Mesendoderm (in vitro differentiated cells): ENCODE measurements around the gene FXYD7.

ENCODE experiments used
- DNase-seq: peaks from one replicate; pipeline ENCODE4 v3.0.0; 2013
- H2AK5ac ChIP-seq: 2 replicates; pipeline ENCODE4 v1.6.1; 2013; ENCODE audit warnings: low read length, inconsistent platforms
- H2BK120ac ChIP-seq: 2 replicates; pipeline ENCODE4 v1.6.1; 2013; ENCODE audit warnings: low read depth, mild to moderate bottlenecking, low read length, moderate library complexity, mixed read lengths
- H2BK15ac ChIP-seq: replicated peaks from 2 replicates; pipeline ENCODE4 v1.6.1; 2013; ENCODE audit warnings: low read depth, mild to moderate bottlenecking, moderate library complexity
- H2BK5ac ChIP-seq: 2 replicates; pipeline ENCODE4 v1.6.1; 2013; ENCODE audit warnings: low read length, inconsistent platforms
- H3K18ac ChIP-seq: 2 replicates; pipeline ENCODE4 v1.6.1; 2013; ENCODE audit warnings: mild to moderate bottlenecking, low read length, mixed read lengths
- H3K23ac ChIP-seq: one replicate; pipeline ENCODE4 v1.6.1; 2013; ENCODE audit warnings: low read length
- H3K27ac ChIP-seq: 2 replicates; pipeline ENCODE4 v1.5.1; 2013; ENCODE audit warnings: low read depth, mild to moderate bottlenecking, inconsistent platforms, low read length, moderate library complexity
- H3K27me3 ChIP-seq: 2 replicates; pipeline ENCODE4 v1.6.1; 2013; ENCODE audit warnings: low read length, control low read depth, mild to moderate bottlenecking, inconsistent platforms; ENCODE audit not compliant: insufficient read depth, poor library complexity
- H3K36me3 ChIP-seq: 2 replicates; pipeline ENCODE4 v1.6.1; 2013; ENCODE audit warnings: low read length, inconsistent platforms; ENCODE audit not compliant: control insufficient read depth, insufficient read depth
- H3K4ac ChIP-seq: one replicate; pipeline ENCODE4 v1.6.1; 2013; ENCODE audit warnings: low read depth, mild to moderate bottlenecking, low read length, moderate library complexity
- H3K4me1 ChIP-seq: 2 replicates; pipeline ENCODE4 v1.6.1; 2013; ENCODE audit warnings: low read depth, low read length, inconsistent platforms; ENCODE audit not compliant: control insufficient read depth
- H3K4me2 ChIP-seq: 2 replicates; pipeline ENCODE4 v1.6.1; 2013; ENCODE audit warnings: low read length
- H3K4me3 ChIP-seq: 2 replicates; pipeline ENCODE4 v1.5.1; 2013; ENCODE audit warnings: mild to moderate bottlenecking, low read length
- H3K56ac ChIP-seq: one replicate; pipeline ENCODE4 v1.6.1; 2013; ENCODE audit warnings: low read length
- H3K79me1 ChIP-seq: 2 replicates; pipeline ENCODE4 v1.6.1; 2013; ENCODE audit warnings: low read length, inconsistent platforms
- H3K79me2 ChIP-seq: 2 replicates; pipeline ENCODE4 v1.6.1; 2013; ENCODE audit warnings: mild to moderate bottlenecking, low read length; ENCODE audit not compliant: control insufficient read depth, insufficient read depth
- H3K9ac ChIP-seq: 2 replicates; pipeline ENCODE4 v1.6.1; 2013; ENCODE audit warnings: low read length, inconsistent platforms
- H4K5ac ChIP-seq: one replicate; pipeline ENCODE4 v1.6.1; 2013; ENCODE audit warnings: low read length
- H4K8ac ChIP-seq: one replicate; pipeline ENCODE4 v1.6.1; 2013; ENCODE audit warnings: low read depth, mild to moderate bottlenecking, control low read depth, low read length, moderate library complexity
- WGBS: extraction: QIAGEN DNeasy Blood & Tissue Kit; methylation state at CpG from one replicate; pipeline ENCODE4 v1.1.7; 2013; ENCODE audit warnings: low lambda C conversion rate, missing lambda C conversion rate; ENCODE audit not compliant: insufficient coverage; ENCODE audit errors: extremely low coverage; 5-methylcytosine and 5-hydroxymethylcytosine counted together

Gene FXYD7

GRCh38 chr19:35164418-35164817 lies 21.4 kb downstream of the FXYD7 start:
- Histone ChIP-seq H2BK5ac (no peak overlapping the region), H3K4ac (no peak overlapping the region), H2BK120ac (no peak overlapping the region), H3K27ac (no peak overlapping the region), H4K8ac (no peak overlapping the region), H3K9ac (no peak overlapping the region), H2AK5ac (no peak overlapping the region), H3K18ac (no peak overlapping the region), H3K4me1 (no peaks in the 10 kb centered on the region), H3K79me1 (no peaks in the 10 kb centered on the region), H3K27me3 (no peaks in the 10 kb centered on the region), H4K5ac (no peak overlapping the region), H3K23ac (no peak overlapping the region), H3K36me3 (peaks cover 9% of the 10 kb centered on the region), H3K4me3 (no peak overlapping the region), H3K4me2 (no peak overlapping the region), H3K56ac (no peak overlapping the region), H2BK15ac (no peak overlapping the region), H3K79me2 (no peaks in the 10 kb centered on the region)
- DNase-seq = no peak
- WGBS = no CpG with 5 or more reads among the region's 2 CpGs

- Histone ChIP-seq H3K23ac (no peak overlapping the region), H3K27ac (no peak overlapping the region), H3K27me3 (no peaks in the 10 kb centered on the region), H2AK5ac (no peak overlapping the region), H3K18ac (no peak overlapping the region), H2BK15ac (no peak overlapping the region), H4K8ac (no peak overlapping the region), H3K79me2 (no peaks in the 10 kb centered on the region), H3K36me3 (peaks cover 9% of the 10 kb centered on the region), H2BK5ac (no peak overlapping the region), H3K56ac (no peak overlapping the region), H3K4me3 (no peak overlapping the region), H3K79me1 (no peaks in the 10 kb centered on the region), H3K4me2 (no peak overlapping the region), H2BK120ac (no peak overlapping the region), H3K4me1 (no peaks in the 10 kb centered on the region), H3K9ac (no peak overlapping the region), H3K4ac (no peak overlapping the region), H4K5ac (no peak overlapping the region)
- WGBS = no CpG with 5 or more reads among the region's 5 CpGs
- no peak for DNase-seq
These were observed 22.4 kb downstream of the FXYD7 start for GRCh38 chr19:35165200-35166058.

- H3K4me2 ChIP-seq = no peak overlapping the region
- WGBS = no CpG with 5 or more reads among the region's 7 CpGs
These were observed 23.3 kb downstream of the FXYD7 start for GRCh38 chr19:35166100-35167063.

GRCh38 chr19:35167251-35168119 lies 24.4 kb downstream of the FXYD7 start:
- WGBS = no CpG with 5 or more reads among the region's 5 CpGs
- Histone ChIP-seq H3K9ac (no peak overlapping the region), H3K4me3 (no peak overlapping the region), H2BK15ac (no peak overlapping the region), H3K23ac (no peak overlapping the region), H3K79me1 (no peaks in the 10 kb centered on the region), H3K4ac (no peak overlapping the region), H2BK120ac (no peak overlapping the region), H3K4me1 (no peaks in the 10 kb centered on the region), H3K36me3 (peaks cover 8% of the 10 kb centered on the region), H3K56ac (no peak overlapping the region), H2BK5ac (no peak overlapping the region), H4K5ac (no peak overlapping the region), H3K27ac (no peak overlapping the region), H3K27me3 (no peaks in the 10 kb centered on the region), H4K8ac (no peak overlapping the region), H2AK5ac (no peak overlapping the region), H3K79me2 (no peaks in the 10 kb centered on the region), H3K4me2 (no peak overlapping the region), H3K18ac (no peak overlapping the region)
- DNase-seq = no peak

More at GRCh38 chr19:35166100-35167063, 23.3 kb downstream of the FXYD7 start:
- no peak overlapping the region for H3K27ac ChIP-seq
- H3K4ac ChIP-seq = no peak overlapping the region
- no peak overlapping the region for H2BK5ac ChIP-seq
- no peak overlapping the region for H3K56ac ChIP-seq
- no peak overlapping the region for H3K9ac ChIP-seq
- H4K5ac ChIP-seq = no peak overlapping the region
- H3K4me3 ChIP-seq = no peak overlapping the region
- H3K79me2 ChIP-seq = no peaks in the 10 kb centered on the region
- H2BK120ac ChIP-seq = no peak overlapping the region
- H4K8ac ChIP-seq = no peak overlapping the region
- H3K4me1 ChIP-seq = no peaks in the 10 kb centered on the region
- H3K18ac ChIP-seq = no peak overlapping the region
- DNase-seq = no peak
- H3K27me3 ChIP-seq = no peaks in the 10 kb centered on the region
- no peaks in the 10 kb centered on the region for H3K79me1 ChIP-seq
- no peak overlapping the region for H2BK15ac ChIP-seq
- H3K36me3 ChIP-seq = peaks cover 8% of the 10 kb centered on the region
- H3K23ac ChIP-seq = no peak overlapping the region
- H2AK5ac ChIP-seq = no peak overlapping the region

- Histone ChIP-seq H3K36me3 (peaks cover 8% of the 10 kb centered on the region), H3K4ac (no peak overlapping the region), H3K23ac (no peak overlapping the region), H3K79me2 (no peaks in the 10 kb centered on the region), H3K27ac (no peak overlapping the region), H3K27me3 (no peaks in the 10 kb centered on the region), H3K4me3 (no peak overlapping the region), H3K18ac (no peak overlapping the region), H2AK5ac (no peak overlapping the region), H3K56ac (no peak overlapping the region), H2BK15ac (no peak overlapping the region), H3K9ac (no peak overlapping the region), H4K5ac (no peak overlapping the region), H4K8ac (no peak overlapping the region), H3K4me2 (no peak overlapping the region), H3K79me1 (no peaks in the 10 kb centered on the region), H2BK120ac (no peak overlapping the region), H2BK5ac (no peak overlapping the region), H3K4me1 (no peaks in the 10 kb centered on the region)
- WGBS = no CpG with 5 or more reads among the region's 3 CpGs
- no peak for DNase-seq
These were observed 25.1 kb downstream of the FXYD7 start for GRCh38 chr19:35168196-35168595.
